A549 (cell line): ENCODE results near the gene ADAMTS12. TPM values are rescaled to one million over a fixed set of nuclear protein-coding genes. Genes with fewer than 3 reads are reported as not detected.

ENCODE experiments used
- ATAC-seq, 2 experiments: fragments of 200-7000 bp in 1 of 2; fragments of >200 bp in 1 of 2; cut with Nextera tagmentation in 1 of 2; cut with Tn5 transposase in 1 of 2; 3 replicates each; pipeline versions ENCODE4 v1.8.0 to v1.9.1; 2018 to 2020; ENCODE audit warnings: mild to moderate bottlenecking in 1 of 2, moderate library complexity in 1 of 2
- CTCF ChIA-PET: fragments of 300-600 bp; sonication (Branson Sonifier 250); formaldehyde crosslinking; extraction: SDS; loops from one replicate; lab custom pipeline; 2021; ENCODE audit warnings: antibody characterized with exemption, inconsistent platforms; lab: Yijun Ruan, JAX
- POLR2A ChIA-PET: fragments of 350-600 bp; formaldehyde crosslinking; extraction: SDS; loops from one replicate; lab custom pipeline; 2021; ENCODE audit warnings: antibody characterized with exemption, inconsistent platforms; lab: Yijun Ruan, JAX
- DNase-seq, 2 experiments: peaks; one replicate each; pipeline versions ENCODE4 v3.0.0 to v3.0.0-alpha.2; 2011 to 2016; ENCODE audit warnings: low read depth in 1 of 2, low spot score in 1 of 2
- FAIRE-seq: peaks from 2 replicates; lab custom pipeline; 2011; peaks lifted over from hg19 to GRCh38; lab: Jason Lieb, UNC
- H3K27ac ChIP-seq, 2 experiments: fragments of >200 bp; sonication (Bioruptor Twin); formaldehyde crosslinking; 3 replicates each; pipeline ENCODE4 v1.5.1; 2016 to 2017
- H3K4me1 ChIP-seq: fragments of >200 bp; sonication (Bioruptor Twin); formaldehyde crosslinking; 3 replicates; pipeline ENCODE4 v1.6.1; 2016
- H3K4me2 ChIP-seq: fragments of >200 bp; sonication (Bioruptor Twin); formaldehyde crosslinking; 3 replicates; pipeline ENCODE4 v1.6.1; 2016
- H3K4me3 ChIP-seq: fragments of >200 bp; sonication (Bioruptor Twin); formaldehyde crosslinking; 3 replicates; pipeline ENCODE4 v1.5.1; 2016
- H3K9me3 ChIP-seq: fragments of >200 bp; sonication (Bioruptor Twin); formaldehyde crosslinking; 3 replicates; pipeline ENCODE4 v1.6.1; 2016
- CBX2 ChIP-seq: fragments of 200-600 bp; sonication (generic); IDR thresholded peaks from 2 replicates; pipeline ENCODE4 v1.6.1; 2016; ENCODE audit warnings: low read depth, mild to moderate bottlenecking, borderline replicate concordance
- CHD4 ChIP-seq: fragments of 200-600 bp; sonication (generic); IDR thresholded peaks from 2 replicates; pipeline ENCODE4 v1.6.1; 2016; ENCODE audit warnings: antibody characterized with exemption, mild to moderate bottlenecking, borderline replicate concordance
- ESRRA ChIP-seq: fragments of 150-350 bp; IDR thresholded peaks from 2 replicates; pipeline ENCODE4 v1.6.1; 2014; ENCODE audit warnings: mild to moderate bottlenecking, low read length, borderline replicate concordance
- FOSB ChIP-seq: fragments of 250-450 bp; sonication (Bioruptor Pico); IDR thresholded peaks from 2 replicates; pipeline ENCODE4 v1.5.0; 2020; ENCODE audit warnings: mild to moderate bottlenecking, moderate library complexity
- FOXS1 ChIP-seq: fragments of 250-450 bp; sonication (Bioruptor Pico); IDR thresholded peaks from 2 replicates; pipeline ENCODE4 v1.5.0; 2020; ENCODE audit warnings: mild to moderate bottlenecking, moderate library complexity
- GATA3 ChIP-seq: IDR thresholded peaks from 2 replicates; pipeline ENCODE4 v1.6.1; 2012; ENCODE audit warnings: borderline replicate concordance
- HEYL ChIP-seq: fragments of 250-450 bp; sonication (Bioruptor Pico); IDR thresholded peaks from 2 replicates; pipeline ENCODE4 v1.8.0; 2021; ENCODE audit warnings: mild to moderate bottlenecking, moderate library complexity
- HOXA7 ChIP-seq: fragments of 250-450 bp; sonication (Bioruptor Pico); IDR thresholded peaks from 2 replicates; pipeline ENCODE4 v1.5.0; 2020; ENCODE audit warnings: mild to moderate bottlenecking, moderate library complexity
- JUN ChIP-seq, 2 experiments: fragments of >200 bp; sonication (Bioruptor Twin); formaldehyde crosslinking; IDR thresholded peaks; 2 replicates in 1 of 2; 3 replicates in 1 of 2; pipeline ENCODE4 v1.6.1; 2016 to 2017
- JUNB ChIP-seq: fragments of >200 bp; sonication (Bioruptor Twin); formaldehyde crosslinking; IDR thresholded peaks from 2 replicates; pipeline ENCODE4 v1.6.1; 2016
- KDM1A ChIP-seq: fragments of 200-600 bp; sonication (generic); IDR thresholded peaks from 2 replicates; pipeline ENCODE4 v1.6.1; 2016; ENCODE audit warnings: low read depth, mild to moderate bottlenecking
- MAFK ChIP-seq: fragments of 450-650 bp; IDR thresholded peaks from 2 replicates; pipeline ENCODE4 v1.6.1; 2014; ENCODE audit not compliant: partially characterized antibody
- MAZ ChIP-seq: fragments of 150-350 bp; IDR thresholded peaks from 2 replicates; pipeline ENCODE4 v1.6.1; 2014; ENCODE audit warnings: antibody characterized with exemption, low read depth, low read length, borderline replicate concordance
- NFE2L2 ChIP-seq: fragments of 150-350 bp; conservative IDR thresholded peaks from 2 replicates; pipeline ENCODE4 v1.6.1; 2014; ENCODE audit warnings: low read length
- NPAS2 ChIP-seq: fragments of 250-450 bp; sonication (Bioruptor Pico); IDR thresholded peaks from 2 replicates; pipeline ENCODE4 v1.8.0; 2022; ENCODE audit warnings: mild to moderate bottlenecking, moderate library complexity, borderline replicate concordance
- POLR2A ChIP-seq: IDR thresholded peaks from 2 replicates; pipeline ENCODE4 v1.6.1; 2012; ENCODE audit warnings: mild to moderate bottlenecking, low read length
- RCOR1 ChIP-seq: fragments of 150-350 bp; IDR thresholded peaks from 2 replicates; pipeline ENCODE4 v1.6.1; 2014; ENCODE audit warnings: antibody characterized with exemption, low read length, low read depth
- TP53 ChIP-seq: fragments of 250-450 bp; sonication (Bioruptor Pico); IDR thresholded peaks from 2 replicates; pipeline ENCODE4 v1.5.0; 2021; ENCODE audit warnings: mild to moderate bottlenecking, moderate library complexity
- ZC3H11A ChIP-seq: fragments of 450-650 bp; IDR thresholded peaks from 2 replicates; pipeline ENCODE4 v1.6.1; 2014; ENCODE audit warnings: antibody characterized with exemption, mild to moderate bottlenecking
- ZFP36 ChIP-seq: fragments of 450-650 bp; IDR thresholded peaks from 2 replicates; pipeline ENCODE4 v1.6.1; 2014; ENCODE audit warnings: borderline replicate concordance; ENCODE audit not compliant: partially characterized antibody
- WGBS: methylation state at CpG from one replicate; pipeline ENCODE4 v1.1.6; 2017; ENCODE audit errors: missing lambda C conversion rate; 5-methylcytosine and 5-hydroxymethylcytosine counted together
- polyA plus RNA-seq, 4 experiments: library from polyadenylated mRNA; depleted of rRNA in 3 of 4; stranded (reverse); fragments of >200 nt; fragmentation: RNase III in 1 of 4; extraction: RNeasy Plus Mini Kit Qiagen cat#74134 plus additional on column Dnase treatment in 1 of 4; gene quantifications; 2 replicates in 3 of 4; 3 replicates in 1 of 4; pipeline ENCODE4 v1.2.3, GENCODE V29; 2011 to 2017
- TF ChIP-seq, protein P1 (sequence below): fragments of >200 bp; sonication (Bioruptor Twin); formaldehyde crosslinking; IDR thresholded peaks from 3 replicates; pipeline ENCODE4 v1.6.1; 2016
- TF ChIP-seq, protein P2 (sequence below): IDR thresholded peaks from 2 replicates; pipeline ENCODE4 v1.6.1; 2012
- TF ChIP-seq, protein P3 (sequence below): IDR thresholded peaks from 2 replicates; pipeline ENCODE4 v1.6.1; 2012

Gene ADAMTS12
- polyA plus RNA-seq, 2 of the 4 experiments (the other 2 are of a cell fraction): 4.8 to 6.8 TPM

DNA sequence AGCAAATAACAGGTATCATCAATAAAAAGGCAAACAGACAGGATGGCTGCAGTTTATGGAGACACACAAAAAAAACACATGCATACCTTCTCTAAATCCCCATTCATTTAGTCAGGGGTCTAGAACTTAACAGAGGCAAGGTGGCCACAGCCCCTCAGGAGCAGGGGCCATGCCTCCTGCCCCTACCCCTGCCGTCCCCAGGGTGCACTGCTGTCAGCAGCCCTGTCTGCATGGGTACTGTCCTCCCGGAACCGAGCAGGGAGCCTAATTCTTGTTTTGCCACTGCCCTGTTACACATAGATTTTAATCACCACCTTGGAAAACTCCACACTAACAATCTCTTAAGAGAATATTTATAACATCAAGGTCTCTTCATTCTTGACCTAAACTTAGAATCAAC lies 39.0 kb downstream of the ADAMTS12 start:
- WGBS: 70% methylated on average over 3 of the region's 3 CpGs
- ChIA-PET CTCF (no interaction called here), POLR2A (no interaction called here)
- H3K4me3 ChIP-seq: no peak overlapping the region
- DNase-seq (no peak), FAIRE-seq (no peak), ATAC-seq (no peak)
- no peaks in the 10 kb centered on the region for H3K9me3 ChIP-seq
- TF ChIP-seq, protein P1, sequence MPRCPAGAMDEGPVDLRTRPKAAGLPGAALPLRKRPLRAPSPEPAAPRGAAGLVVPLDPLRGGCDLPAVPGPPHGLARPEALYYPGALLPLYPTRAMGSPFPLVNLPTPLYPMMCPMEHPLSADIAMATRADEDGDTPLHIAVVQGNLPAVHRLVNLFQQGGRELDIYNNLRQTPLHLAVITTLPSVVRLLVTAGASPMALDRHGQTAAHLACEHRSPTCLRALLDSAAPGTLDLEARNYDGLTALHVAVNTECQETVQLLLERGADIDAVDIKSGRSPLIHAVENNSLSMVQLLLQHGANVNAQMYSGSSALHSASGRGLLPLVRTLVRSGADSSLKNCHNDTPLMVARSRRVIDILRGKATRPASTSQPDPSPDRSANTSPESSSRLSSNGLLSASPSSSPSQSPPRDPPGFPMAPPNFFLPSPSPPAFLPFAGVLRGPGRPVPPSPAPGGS: no peak
- TF ChIP-seq POLR2A (no peak), CHD4 (no peak), CBX2 (no peak), JUNB (no peak), NPAS2 (CRISPR knock-in tag) (no peak), JUN (IDR thresholded peaks at IDR 0.05) (no peak), TP53 (CRISPR knock-in tag) (no peak), HOXA7 (CRISPR knock-in tag) (no peak), MAFK (no peak), HEYL (CRISPR knock-in tag) (no peak), ESRRA (no peak), MAZ (no peak), KDM1A (no peak)
- no peak overlapping the region for H3K27ac ChIP-seq
- peaks cover 29% of the 10 kb centered on the region for H3K4me1 ChIP-seq
- H3K4me2 ChIP-seq: no peak overlapping the region

DNA sequence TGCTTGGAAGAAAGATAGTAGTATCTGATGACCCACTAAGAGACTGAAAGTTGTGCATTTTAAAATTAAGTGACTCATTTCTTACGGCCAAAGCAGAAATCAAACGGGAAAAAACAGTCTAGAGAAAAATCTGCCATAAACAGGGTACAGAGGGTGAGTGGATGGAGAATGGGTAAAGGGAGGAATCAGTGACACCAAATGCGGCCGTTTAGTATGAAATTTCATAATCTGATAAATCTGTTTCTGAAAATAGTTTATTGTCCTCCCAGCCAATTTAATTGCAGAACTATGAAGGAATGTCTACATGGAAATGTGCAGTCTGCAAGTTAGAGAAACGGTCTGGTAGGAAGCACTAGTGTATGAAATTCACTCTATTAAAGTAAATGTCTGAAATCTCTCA lies 39.5 kb downstream of the ADAMTS12 start:
- H3K4me3 ChIP-seq: no peak overlapping the region
- TF ChIP-seq ZFP36 (no peak), RCOR1 (no peak), JUN (IDR thresholded peaks at IDR 0.05) (no peak), HEYL (CRISPR knock-in tag) (no peak), KDM1A (no peak)
- ATAC-seq (no peak), DNase-seq (no peak), FAIRE-seq (no peak)
- POLR2A ChIA-PET: no interaction called here
- no peaks in the 10 kb centered on the region for H3K9me3 ChIP-seq
- peak overlapping the region in 1 of 2 experiments; percentile 7; a peak in 1 of 6 replicates for H3K27ac ChIP-seq
- WGBS: 62% methylated on average over 5 of the region's 5 CpGs
- peaks cover 29% of the 10 kb centered on the region for H3K4me1 ChIP-seq
- peak overlapping the region; percentile 10; the same call in 2 of the 3 replicates for H3K4me2 ChIP-seq
- CTCF ChIA-PET: no interaction called here

DNA sequence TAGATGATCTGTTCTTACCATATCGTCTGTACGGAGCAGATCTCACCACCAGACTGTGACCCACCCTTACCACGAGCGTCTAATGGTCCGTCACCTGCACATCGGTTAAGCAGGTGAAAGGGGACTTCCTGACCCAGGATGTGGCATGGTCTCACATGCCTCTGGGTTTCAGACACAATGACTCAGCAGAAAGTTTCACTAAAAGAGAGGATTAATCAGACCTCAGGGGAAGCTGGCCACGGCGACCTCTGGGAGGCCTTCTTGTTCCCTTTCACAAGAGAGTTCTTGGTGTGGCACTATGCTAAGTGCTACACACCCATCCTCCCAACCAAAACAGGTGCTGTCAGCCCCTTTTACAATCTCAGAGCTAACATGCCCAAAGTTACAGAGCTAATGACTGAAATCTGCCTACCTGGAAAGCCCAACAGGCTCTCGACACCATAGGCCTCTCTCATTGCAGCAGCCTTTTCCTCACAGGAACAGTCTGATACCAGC lies 41.6 kb downstream of the ADAMTS12 start:
- FAIRE-seq (no peak), DNase-seq (peak in 1 of 2 experiments; percentile 54), ATAC-seq (peak; percentile 45 to 66; a peak in 3 of 6 replicates)
- Histone ChIP-seq H3K4me3 (no peak overlapping the region), H3K9me3 (no peaks in the 10 kb centered on the region), H3K27ac (peak overlapping the region; percentile 72 to 75), H3K4me2 (peak overlapping the region; percentile 61), H3K4me1 (peaks cover 24% of the 10 kb centered on the region)
- ChIA-PET POLR2A (no interaction called here), CTCF (interaction anchor here (1.3 kb wide), 1 partner anchor 10 kb away, joined by 3 read pairs; no protein-coding TSS in a partner anchor)
- 74% methylated on average over 9 of the region's 9 CpGs for WGBS
- TF ChIP-seq MAFK: peak; percentile 98
- peak; percentile 97 for TF ChIP-seq NFE2L2
- no peak for TF ChIP-seq FOSB (CRISPR knock-in tag)
- TF ChIP-seq, all 56 proteins: peak for 2

DNA sequence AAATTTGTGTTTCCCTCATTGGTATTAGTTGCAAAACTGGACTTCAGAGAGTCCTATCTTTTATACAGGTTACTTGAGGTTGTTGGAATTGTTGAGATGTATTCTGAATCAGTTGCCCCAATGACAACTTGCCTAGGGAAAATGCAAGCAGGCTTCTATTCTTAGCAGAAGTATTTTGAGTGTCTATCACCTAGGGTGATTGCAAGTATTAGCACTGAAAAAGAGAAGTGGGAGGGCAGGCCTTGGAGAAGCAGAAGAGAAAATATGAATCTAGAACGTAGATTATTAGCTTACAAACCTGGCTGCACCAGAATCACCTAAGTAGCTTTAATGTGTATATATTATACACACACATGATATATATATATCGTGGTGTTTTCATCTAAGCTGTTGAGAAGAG lies 43.2 kb downstream of the ADAMTS12 start:
- no peak for FAIRE-seq
- whole genome bisulfite sequencing: 70% methylated on average over 2 of the region's 2 CpGs
- TF ChIP-seq GATA3 (no peak), FOXS1 (CRISPR knock-in tag) (no peak), ZC3H11A (no peak)
- TF ChIP-seq, protein P2, sequence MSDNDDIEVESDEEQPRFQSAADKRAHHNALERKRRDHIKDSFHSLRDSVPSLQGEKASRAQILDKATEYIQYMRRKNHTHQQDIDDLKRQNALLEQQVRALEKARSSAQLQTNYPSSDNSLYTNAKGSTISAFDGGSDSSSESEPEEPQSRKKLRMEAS: no peak
- TF ChIP-seq, protein P3, sequence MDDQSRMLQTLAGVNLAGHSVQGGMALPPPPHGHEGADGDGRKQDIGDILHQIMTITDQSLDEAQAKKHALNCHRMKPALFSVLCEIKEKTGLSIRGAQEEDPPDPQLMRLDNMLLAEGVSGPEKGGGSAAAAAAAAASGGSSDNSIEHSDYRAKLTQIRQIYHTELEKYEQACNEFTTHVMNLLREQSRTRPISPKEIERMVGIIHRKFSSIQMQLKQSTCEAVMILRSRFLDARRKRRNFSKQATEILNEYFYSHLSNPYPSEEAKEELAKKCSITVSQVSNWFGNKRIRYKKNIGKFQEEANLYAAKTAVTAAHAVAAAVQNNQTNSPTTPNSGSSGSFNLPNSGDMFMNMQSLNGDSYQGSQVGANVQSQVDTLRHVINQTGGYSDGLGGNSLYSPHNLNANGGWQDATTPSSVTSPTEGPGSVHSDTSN: no peak
- ChIA-PET CTCF (no interaction called here), POLR2A (no interaction called here)
- no peak overlapping the region for H3K4me2 ChIP-seq
- H3K27ac ChIP-seq: no peak overlapping the region
- H3K9me3 ChIP-seq: no peaks in the 10 kb centered on the region
- no peak for ATAC-seq
- no peak overlapping the region for H3K4me3 ChIP-seq
- H3K4me1 ChIP-seq: peaks cover 20% of the 10 kb centered on the region
- DNase-seq: no peak
